Effector CD8-positive, alpha-beta T cell (primary cell): ENCODE measurements around the gene SFI1.
"Not testable (repeated sequence)": the region's sequence is repeated elsewhere in the genome, so short reads cannot be mapped to it uniquely, and the experiment has no call there.

Source experiments
- DNase-seq: peaks from one replicate; lab custom pipeline; 2025; lab: John Stamatoyannopoulos, UW
- total RNA-seq, 4 experiments: gene quantifications; one replicate each; lab custom pipeline; 2026; lab: John Stamatoyannopoulos, UW

Gene SFI1, protein sequence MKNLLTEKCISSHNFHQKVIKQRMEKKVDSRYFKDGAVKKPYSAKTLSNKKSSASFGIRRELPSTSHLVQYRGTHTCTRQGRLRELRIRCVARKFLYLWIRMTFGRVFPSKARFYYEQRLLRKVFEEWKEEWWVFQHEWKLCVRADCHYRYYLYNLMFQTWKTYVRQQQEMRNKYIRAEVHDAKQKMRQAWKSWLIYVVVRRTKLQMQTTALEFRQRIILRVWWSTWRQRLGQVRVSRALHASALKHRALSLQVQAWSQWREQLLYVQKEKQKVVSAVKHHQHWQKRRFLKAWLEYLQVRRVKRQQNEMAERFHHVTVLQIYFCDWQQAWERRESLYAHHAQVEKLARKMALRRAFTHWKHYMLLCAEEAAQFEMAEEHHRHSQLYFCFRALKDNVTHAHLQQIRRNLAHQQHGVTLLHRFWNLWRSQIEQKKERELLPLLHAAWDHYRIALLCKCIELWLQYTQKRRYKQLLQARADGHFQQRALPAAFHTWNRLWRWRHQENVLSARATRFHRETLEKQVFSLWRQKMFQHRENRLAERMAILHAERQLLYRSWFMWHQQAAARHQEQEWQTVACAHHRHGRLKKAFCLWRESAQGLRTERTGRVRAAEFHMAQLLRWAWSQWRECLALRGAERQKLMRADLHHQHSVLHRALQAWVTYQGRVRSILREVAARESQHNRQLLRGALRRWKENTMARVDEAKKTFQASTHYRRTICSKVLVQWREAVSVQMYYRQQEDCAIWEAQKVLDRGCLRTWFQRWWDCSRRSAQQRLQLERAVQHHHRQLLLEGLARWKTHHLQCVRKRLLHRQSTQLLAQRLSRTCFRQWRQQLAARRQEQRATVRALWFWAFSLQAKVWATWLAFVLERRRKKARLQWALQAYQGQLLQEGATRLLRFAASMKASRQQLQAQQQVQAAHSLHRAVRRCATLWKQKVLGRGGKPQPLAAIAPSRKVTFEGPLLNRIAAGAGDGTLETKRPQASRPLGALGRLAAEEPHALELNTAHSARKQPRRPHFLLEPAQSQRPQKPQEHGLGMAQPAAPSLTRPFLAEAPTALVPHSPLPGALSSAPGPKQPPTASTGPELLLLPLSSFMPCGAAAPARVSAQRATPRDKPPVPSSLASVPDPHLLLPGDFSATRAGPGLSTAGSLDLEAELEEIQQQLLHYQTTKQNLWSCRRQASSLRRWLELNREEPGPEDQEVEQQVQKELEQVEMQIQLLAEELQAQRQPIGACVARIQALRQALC
- total RNA-seq, result 124 to 233 (median 206) reads per million in 4 experiments

- peak; percentile 91 for DNase-seq
Observed at GRCh38 chr22:31496007-31496734, at the start of gene SFI1. Gene SFI1, plus strand, starts transcription at chr22:31496536. Its CDS starts 11,749 bp downstream, at chr22:31508285.

GRCh38 chr22:31446767-31447166 lies 49.6 kb upstream of the SFI1 start:
- DNase-seq, result no peak

DNA sequence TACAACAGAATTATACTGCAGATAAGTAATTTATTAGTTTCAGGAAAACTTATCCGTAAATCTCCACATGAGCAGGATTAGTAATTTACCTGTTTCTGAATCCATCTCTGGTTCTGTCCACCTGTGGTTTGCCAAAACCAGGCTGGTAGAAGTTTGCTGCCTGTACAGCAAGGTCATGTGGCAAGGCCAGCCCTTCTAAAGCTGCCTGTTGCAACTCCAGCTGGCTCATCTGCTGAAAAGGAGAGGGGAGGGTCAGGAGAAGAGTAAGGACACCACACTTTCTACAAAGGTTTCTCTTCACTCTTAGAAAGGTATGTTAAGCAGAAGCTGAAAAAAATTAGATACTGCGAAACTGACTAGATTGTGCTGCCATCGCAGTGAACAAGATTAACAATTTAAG lies 49.0 kb upstream of the SFI1 start:
- DNase-seq, result no peak

GRCh38 chr22:31448382-31448781 lies 48.0 kb upstream of the SFI1 start:
- no peak for DNase-seq

DNA sequence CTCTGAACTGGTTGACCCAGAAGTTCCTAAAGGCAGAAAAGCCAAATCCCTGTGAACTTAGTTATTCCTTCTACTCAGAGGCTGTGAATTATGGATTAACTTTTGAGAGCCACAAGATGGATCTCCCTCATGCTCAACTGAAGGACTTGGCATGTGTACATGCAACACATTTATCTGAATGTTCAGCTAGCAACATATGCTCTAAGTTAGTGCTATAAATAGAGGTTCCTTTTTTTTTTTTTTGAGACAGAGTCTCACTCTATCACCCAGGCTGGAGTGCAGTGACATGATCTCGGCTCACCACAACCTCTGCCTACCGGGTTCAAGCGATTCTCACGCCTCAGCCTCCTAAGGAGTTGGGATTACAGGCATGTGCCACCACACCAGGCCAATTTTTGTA lies 46.8 kb upstream of the SFI1 start:
- DNase-seq, result no peak

GRCh38 chr22:31451709-31452571 lies 44.4 kb upstream of the SFI1 start:
- DNase-seq, result no peak

- DNase-seq, result no peak
Observed at GRCh38 chr22:31461699-31462098, 34.6 kb upstream of the SFI1 start.

GRCh38 chr22:31465307-31465706 lies 31.0 kb upstream of the SFI1 start:
- DNase-seq, result no peak

- DNase-seq, result no peak
Observed at GRCh38 chr22:31474743-31475142, 21.6 kb upstream of the SFI1 start.

DNA sequence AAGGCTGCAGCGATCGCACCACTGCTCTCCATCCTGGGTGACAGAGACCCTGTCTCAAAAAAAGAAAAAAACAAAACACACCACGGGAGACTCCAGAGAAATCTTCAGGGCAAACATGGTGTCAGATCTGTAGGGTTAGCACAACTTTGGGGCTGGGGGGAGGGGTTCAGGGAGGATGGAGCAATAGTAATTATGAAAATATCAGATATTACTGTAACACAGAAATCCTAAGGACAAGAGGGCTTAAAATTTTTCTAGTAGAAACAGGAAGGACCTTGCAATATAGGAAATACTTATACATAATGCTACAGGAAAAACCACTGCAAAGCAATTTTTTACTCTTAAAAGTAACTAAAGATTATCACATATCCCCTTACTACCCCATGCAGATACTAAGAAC lies 20.5 kb upstream of the SFI1 start:
- no peak for DNase-seq

- no peak for DNase-seq
Observed at GRCh38 chr22:31477329-31477728, 19.0 kb upstream of the SFI1 start.

GRCh38 chr22:31481129-31481528 lies 15.2 kb upstream of the SFI1 start:
- DNase-seq, result no peak

DNA sequence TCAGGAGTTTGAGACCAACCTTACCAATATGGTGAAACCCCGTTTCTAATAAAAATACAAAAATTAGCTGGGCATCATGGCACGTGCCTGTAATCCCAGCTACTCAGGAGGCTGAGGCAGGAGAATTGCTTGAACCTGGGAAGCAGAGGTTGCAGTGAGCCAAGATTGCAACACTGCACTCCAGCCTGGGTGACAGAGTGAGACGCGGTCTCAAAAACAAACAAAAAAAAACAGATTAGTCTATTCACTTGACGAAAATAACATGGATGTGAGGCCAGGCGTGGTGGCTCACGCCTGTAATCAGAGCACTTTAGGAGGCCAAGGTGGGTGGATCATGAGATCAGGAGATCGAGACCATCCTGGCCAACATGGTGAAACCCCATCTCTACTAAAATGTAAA lies 13.9 kb upstream of the SFI1 start:
- not testable (repeated sequence) for DNase-seq

GRCh38 chr22:31486369-31486768 lies 10.0 kb upstream of the SFI1 start:
- DNase-seq, result not testable (repeated sequence)

- DNase-seq, result no peak
Observed at GRCh38 chr22:31486951-31487350, 9.4 kb upstream of the SFI1 start.

GRCh38 chr22:31488346-31488883 lies 7.9 kb upstream of the SFI1 start:
- DNase-seq, result no peak

GRCh38 chr22:31488988-31489617 lies 7.2 kb upstream of the SFI1 start:
- DNase-seq, result no peak

GRCh38 chr22:31489632-31490495 lies 6.5 kb upstream of the SFI1 start, which contains the start of gene EIF4ENIF1:
Gene EIF4ENIF1, minus strand, starts transcription at chr22:31489842. Its CDS starts 1,124 bp downstream, at chr22:31488718.
- DNase-seq, result peak; percentile 65
